Endothelial cell of umbilical vein (primary cell): Measurements from ENCODE around the gene OR10R2. TPM values are rescaled to one million over a fixed set of nuclear protein-coding genes. Genes with fewer than 3 reads are reported as not detected.
"Not testable (repeated sequence)": the region's sequence is repeated elsewhere in the genome, so short reads cannot be mapped to it uniquely, and the experiment has no call there.

Experiments
- BruUV-seq: library from RNA; stranded (reverse); fragments of 400-500 nt; replicated peaks from 2 replicates; lab custom pipeline; 2021; lab: Mats Ljungman, UMichigan
- CTCF ChIA-PET: fragments of 300-600, 350-600 bp; sonication (Branson Sonifier 250); formaldehyde crosslinking; loops from one replicate; lab custom pipeline; 2021; ENCODE audit warnings: antibody characterized with exemption, inconsistent platforms; lab: Charles Lee
- POLR2A ChIA-PET: fragments of 300-600, 350-600 bp; sonication (Branson Sonifier 250); formaldehyde crosslinking; loops from one replicate; lab custom pipeline; 2021; ENCODE audit warnings: antibody characterized with exemption, inconsistent platforms; lab: Charles Lee
- DNase-seq: peaks from one replicate; pipeline ENCODE4 v3.0.0-alpha.2; 2011; ENCODE audit warnings: low read depth, low spot score
- FAIRE-seq: peaks from 2 replicates; lab custom pipeline; 2011; peaks lifted over from hg19 to GRCh38; lab: Jason Lieb, UNC
- H2AFZ ChIP-seq: 2 replicates; pipeline ENCODE4 v1.6.0; 2012; ENCODE audit warnings: low read depth, low read length, control low read depth, inconsistent platforms
- H3K27ac ChIP-seq: 2 replicates; pipeline ENCODE4 v1.5.1; 2011; ENCODE audit warnings: low read depth, mild to moderate bottlenecking, control low read depth, low read length, moderate library complexity; ENCODE audit not compliant: insufficient read depth
- H3K27me3 ChIP-seq, 2 experiments: 2 replicates each; pipeline versions ENCODE4 v1.6.0 to v1.6.1; 2011; ENCODE audit warnings: low read length in 2 of 2, mixed read lengths in 1 of 2; ENCODE audit not compliant: control insufficient read depth in 2 of 2, insufficient read depth in 2 of 2
- H3K36me3 ChIP-seq, 2 experiments: 2 replicates in 1 of 2; 3 replicates in 1 of 2; pipeline ENCODE4 v1.5.1; 2011; ENCODE audit warnings: low read length in 2 of 2, mild to moderate bottlenecking in 1 of 2, moderate library complexity in 1 of 2; ENCODE audit not compliant: control insufficient read depth in 2 of 2, insufficient read depth in 2 of 2; ENCODE audit errors: extremely low read depth in 1 of 2
- H3K4me1 ChIP-seq: 3 replicates; pipeline ENCODE4 v1.5.1; 2011; ENCODE audit warnings: mild to moderate bottlenecking, low read length; ENCODE audit not compliant: control insufficient read depth, insufficient read depth; ENCODE audit errors: extremely low read depth
- H3K4me2 ChIP-seq: 2 replicates; pipeline ENCODE4 v1.6.1; 2011; ENCODE audit warnings: low read length, control low read depth, mixed read lengths; ENCODE audit not compliant: insufficient read depth
- H3K4me3 ChIP-seq, 3 experiments: fragments of 200-600 bp in 1 of 3; sonication (generic), shearing (Covaris generic) in 1 of 3; replicated peaks in 1 of 3; 2 replicates each; pipeline ENCODE4 v1.5.1; 2011 to 2016; ENCODE audit warnings: control low read depth in 3 of 3, low read length in 3 of 3, mild to moderate bottlenecking in 2 of 3, inconsistent platforms in 1 of 3, low read depth in 1 of 3, moderate library complexity in 1 of 3; ENCODE audit not compliant: insufficient read depth in 1 of 3
- H3K79me2 ChIP-seq: 2 replicates; pipeline ENCODE4 v1.6.0; 2012; ENCODE audit warnings: low read length, inconsistent platforms; ENCODE audit not compliant: control insufficient read depth, insufficient read depth
- H3K9ac ChIP-seq: replicated peaks from 2 replicates; pipeline ENCODE3; 2011; ENCODE audit warnings: low read length, control low read depth; ENCODE audit not compliant: insufficient read depth; ENCODE audit errors: extremely low read depth
- H3K9me1 ChIP-seq: replicated peaks from 3 replicates; pipeline ENCODE4 v1.6.0; 2011; ENCODE audit warnings: mild to moderate bottlenecking, low read length; ENCODE audit not compliant: control insufficient read depth, insufficient read depth; ENCODE audit errors: extremely low read depth
- H3K9me3 ChIP-seq: replicated peaks from 2 replicates; pipeline ENCODE4 v1.5.1; 2012; ENCODE audit warnings: low read length, inconsistent platforms; ENCODE audit not compliant: control insufficient read depth, insufficient read depth
- H4K20me1 ChIP-seq: replicated peaks from 2 replicates; pipeline ENCODE3; 2011; ENCODE audit warnings: mild to moderate bottlenecking, low read length; ENCODE audit not compliant: control insufficient read depth, insufficient read depth; ENCODE audit errors: extremely low read depth
- EZH2 ChIP-seq: IDR thresholded peaks from 2 replicates; pipeline ENCODE4 v1.6.1; 2012; ENCODE audit warnings: borderline replicate concordance, low read depth, mild to moderate bottlenecking, moderate library complexity, low read length, inconsistent platforms; ENCODE audit not compliant: severe bottlenecking
- FOS ChIP-seq: IDR thresholded peaks from 2 replicates; pipeline ENCODE4 v1.6.1; 2011; ENCODE audit warnings: mild to moderate bottlenecking, low read length, moderate library complexity, borderline replicate concordance; ENCODE audit not compliant: insufficient read depth
- GATA2 ChIP-seq: IDR thresholded peaks from 2 replicates; pipeline ENCODE4 v1.7.0; 2011; ENCODE audit warnings: low read depth, mild to moderate bottlenecking, moderate library complexity, mixed read lengths, low read length; ENCODE audit not compliant: insufficient read length, insufficient read depth
- JUN ChIP-seq: IDR thresholded peaks from 2 replicates; pipeline ENCODE4 v1.6.1; 2011; ENCODE audit warnings: borderline replicate concordance, low read depth; ENCODE audit not compliant: insufficient read length, insufficient read depth
- MYC ChIP-seq: IDR thresholded peaks from one replicate; pipeline ENCODE4 v1.6.1; 2011; ENCODE audit warnings: mild to moderate bottlenecking, low read depth, low read length
- POLR2A ChIP-seq: IDR thresholded peaks from 2 replicates; pipeline ENCODE4 v1.6.1; 2012; ENCODE audit warnings: low read depth, mild to moderate bottlenecking, control low read depth, low read length
- POLR2AphosphoS5 ChIP-seq: IDR thresholded peaks from 2 replicates; pipeline ENCODE4 v1.6.1; 2012; ENCODE audit warnings: low read depth, mild to moderate bottlenecking, control low read depth, low read length, moderate library complexity; ENCODE audit not compliant: insufficient read depth
- dilution Hi-C: fragments of 300-500 bp; cut with MboI; formaldehyde crosslinking; loops from one replicate; pipeline ENCODE4 v1.15.0; 2019; ENCODE audit warnings: low sequenced_read_pairs; ENCODE audit not compliant: extremely low pct_ligation_motif_present
- intact Hi-C: fragments of 100-400 bp; cut with micrococcal nuclease; formaldehyde crosslinking; loops from one replicate; pipeline ENCODE4 v1.10.0; 2022
- polyA plus RNA-seq, 4 experiments: library from polyadenylated mRNA; depleted of rRNA in 3 of 4; stranded (reverse) in 3 of 4; unstranded in 1 of 4; fragments of >200 nt; gene quantifications; 2 replicates each; pipeline versions ENCODE4 v1.2.1 to v1.2.3, GENCODE V29; 2011 to 2012; ENCODE audit warnings: missing spikeins in 1 of 4
- total RNA-seq: library from RNA; stranded (reverse); gene quantifications from 2 replicates; pipeline ENCODE4 v1.2.3, GENCODE V29; 2021
- TF ChIP-seq, protein P1 (sequence below): IDR thresholded peaks from 2 replicates; pipeline ENCODE4 v1.6.1; 2011; ENCODE audit not compliant: insufficient read depth, insufficient read length
- TF ChIP-seq, protein P2 (sequence below), 2 donors: IDR thresholded peaks; 1 replicate in 1 of 2; 2 replicates in 1 of 2; pipeline ENCODE4 v1.5.1; 2011; ENCODE audit warnings: low read length in 2 of 2, mild to moderate bottlenecking in 2 of 2, moderate library complexity in 2 of 2, control low read depth in 1 of 2, inconsistent platforms in 1 of 2, low read depth in 1 of 2; ENCODE audit not compliant: insufficient read depth in 1 of 2; ENCODE audit errors: extremely low read depth in 1 of 2

Gene OR10R2
- total and polyA plus RNA-seq, 2 donors (not counting 3 experiments of a cell fraction or from before 2014, with no cell fraction given): not detected

DNA sequence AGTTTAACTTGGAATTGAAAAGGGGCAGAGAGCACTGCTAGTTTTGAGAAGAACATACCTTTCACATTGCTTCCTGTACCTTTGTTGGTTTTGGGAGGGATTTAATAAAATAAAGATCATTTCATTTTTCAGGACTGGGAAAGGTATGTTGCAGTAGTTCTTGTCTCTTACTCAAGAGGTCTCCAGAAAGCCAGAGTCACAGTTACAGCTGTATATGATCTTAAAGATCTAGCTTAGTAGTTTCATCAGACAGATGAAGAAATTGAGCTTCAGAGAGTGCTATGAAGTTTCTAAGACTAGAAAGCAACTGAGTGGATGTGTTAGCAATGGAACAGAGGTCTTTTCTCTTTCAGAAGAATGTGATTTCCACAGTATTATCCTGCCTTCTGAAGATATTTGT, 47.0 kb upstream of the OR10R2 start:
- no peak overlapping the region for H3K4me3 ChIP-seq
- dilution Hi-C loops (no loop called here), intact Hi-C loops (no loop called here)
- no peak overlapping the region for H3K4me2 ChIP-seq
- TF ChIP-seq GATA2 (no peak), MYC (no peak), POLR2AphosphoS5 (no peak), POLR2A (no peak), FOS (no peak), JUN (no peak), EZH2 (no peak)
- TF ChIP-seq, protein P1, sequence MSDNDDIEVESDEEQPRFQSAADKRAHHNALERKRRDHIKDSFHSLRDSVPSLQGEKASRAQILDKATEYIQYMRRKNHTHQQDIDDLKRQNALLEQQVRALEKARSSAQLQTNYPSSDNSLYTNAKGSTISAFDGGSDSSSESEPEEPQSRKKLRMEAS: no peak
- DNase-seq (no peak), FAIRE-seq (no peak)
- POLR2A ChIA-PET: no interaction called here
- H3K79me2 ChIP-seq: no peaks in the 10 kb centered on the region
- H3K9me3 ChIP-seq: no peaks in the 10 kb centered on the region
- no peak overlapping the region for H3K27ac ChIP-seq
- no TSS peak for BruUV-seq
- H2AFZ ChIP-seq: no peak overlapping the region
- CTCF ChIA-PET: no interaction called here
- no peaks in the 10 kb centered on the region for H3K36me3 ChIP-seq
- no peaks in the 10 kb centered on the region for H3K4me1 ChIP-seq
- H3K27me3 ChIP-seq: no peaks in the 10 kb centered on the region
- H4K20me1 ChIP-seq: no peaks in the 10 kb centered on the region
- H3K9ac ChIP-seq: no peak overlapping the region
- H3K9me1 ChIP-seq: no peaks in the 10 kb centered on the region

DNA sequence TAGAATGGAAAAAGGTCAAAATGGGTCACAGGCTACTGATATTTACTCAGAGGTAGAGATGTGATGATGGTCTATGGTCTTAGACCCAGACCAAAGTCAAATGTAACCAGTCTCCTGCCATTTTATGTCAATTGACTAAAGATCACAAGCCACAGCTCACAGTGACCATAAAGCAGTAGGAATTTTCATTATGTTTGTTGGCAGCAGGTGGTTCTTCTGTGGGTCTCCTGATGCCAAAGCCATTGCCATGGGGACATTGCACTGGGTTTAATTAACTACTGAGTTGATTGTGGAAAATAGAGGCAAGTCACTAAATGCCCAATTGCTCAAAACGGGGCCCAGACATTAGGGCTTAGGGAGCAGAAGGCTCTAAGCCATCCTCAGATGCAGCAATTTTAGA, 45.9 kb upstream of the OR10R2 start, which contains the start of gene OR10K2:
TSS of gene OR10K2 (minus strand) at position 101 of the 400 bp plus-strand sequence. CDS start 5,371 bp downstream, outside the sequence.
- H3K4me3 ChIP-seq: no peak within 1 kb of the TSS
- POLR2A ChIA-PET: no interaction called here
- no peaks in the 10 kb centered on the region for H3K27me3 ChIP-seq
- DNase-seq: no peak
- H3K4me1 ChIP-seq: no peaks in the 10 kb centered on the region
- CTCF ChIA-PET: no interaction called here
- no peaks in the 10 kb centered on the region for H3K36me3 ChIP-seq
- no peaks in the 10 kb centered on the region for H3K9me3 ChIP-seq
- BruUV-seq: no TSS peak
- H3K9ac ChIP-seq: no peak within 1 kb of the TSS
- H4K20me1 ChIP-seq: no peaks in the 10 kb centered on the region
- no peak within 1 kb of the TSS for H3K4me2 ChIP-seq
- dilution Hi-C loops (no loop called here), intact Hi-C loops (no loop called here)
- no peak for FAIRE-seq
- H3K9me1 ChIP-seq: no peaks in the 10 kb centered on the region
- H2AFZ ChIP-seq: no peak within 1 kb of the TSS
- TF ChIP-seq GATA2 (no peak), JUN (no peak)
- TF ChIP-seq, protein P2, sequence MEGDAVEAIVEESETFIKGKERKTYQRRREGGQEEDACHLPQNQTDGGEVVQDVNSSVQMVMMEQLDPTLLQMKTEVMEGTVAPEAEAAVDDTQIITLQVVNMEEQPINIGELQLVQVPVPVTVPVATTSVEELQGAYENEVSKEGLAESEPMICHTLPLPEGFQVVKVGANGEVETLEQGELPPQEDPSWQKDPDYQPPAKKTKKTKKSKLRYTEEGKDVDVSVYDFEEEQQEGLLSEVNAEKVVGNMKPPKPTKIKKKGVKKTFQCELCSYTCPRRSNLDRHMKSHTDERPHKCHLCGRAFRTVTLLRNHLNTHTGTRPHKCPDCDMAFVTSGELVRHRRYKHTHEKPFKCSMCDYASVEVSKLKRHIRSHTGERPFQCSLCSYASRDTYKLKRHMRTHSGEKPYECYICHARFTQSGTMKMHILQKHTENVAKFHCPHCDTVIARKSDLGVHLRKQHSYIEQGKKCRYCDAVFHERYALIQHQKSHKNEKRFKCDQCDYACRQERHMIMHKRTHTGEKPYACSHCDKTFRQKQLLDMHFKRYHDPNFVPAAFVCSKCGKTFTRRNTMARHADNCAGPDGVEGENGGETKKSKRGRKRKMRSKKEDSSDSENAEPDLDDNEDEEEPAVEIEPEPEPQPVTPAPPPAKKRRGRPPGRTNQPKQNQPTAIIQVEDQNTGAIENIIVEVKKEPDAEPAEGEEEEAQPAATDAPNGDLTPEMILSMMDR (IDR thresholded peaks at IDR 0.05; ENCODE audit: extremely low read depth in 1 of 2, insufficient read depth in 1 of 2, low read depth in 1 of 2, low read length in 2 of 2): no peak
- H3K79me2 ChIP-seq: no peaks in the 10 kb centered on the region
- H3K27ac ChIP-seq: no peak within 1 kb of the TSS

DNA sequence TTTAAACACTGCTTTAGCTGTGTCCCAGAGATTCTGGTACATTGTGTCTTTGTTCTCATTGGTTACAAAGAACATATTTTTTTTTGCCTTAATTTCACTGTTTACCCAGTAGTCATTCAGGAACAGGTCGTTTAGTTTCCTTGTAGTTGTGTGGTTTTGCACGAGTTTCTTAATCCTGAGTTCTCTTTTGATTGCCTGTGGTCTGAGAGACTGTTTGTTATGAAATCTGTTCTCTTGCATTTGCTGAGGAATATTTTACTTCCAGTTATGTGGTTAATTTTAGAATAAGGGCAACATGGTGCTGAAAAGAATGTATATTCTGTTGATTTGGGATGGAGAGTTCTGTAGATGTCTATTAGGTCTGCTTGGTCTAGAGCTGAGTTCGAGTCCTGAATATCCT, 41.9 kb upstream of the OR10R2 start:
- FAIRE-seq, H3K27me3 ChIP-seq, POLR2A ChIA-PET, H3K27ac ChIP-seq, BruUV-seq, H3K4me3 ChIP-seq, intact Hi-C loops, H3K79me2 ChIP-seq, H4K20me1 ChIP-seq, H3K4me2 ChIP-seq, CTCF ChIA-PET, dilution Hi-C loops, H3K4me1 ChIP-seq, H2AFZ ChIP-seq, DNase-seq, H3K9me3 ChIP-seq, H3K36me3 ChIP-seq, H3K9me1 ChIP-seq, H3K9ac ChIP-seq: not testable (repeated sequence)
